HG02642 (cell line): ENCODE data around the gene CLOCK.

ENCODE experiments used
- ATAC-seq: cut with Tn5 transposase; IDR thresholded peaks from one replicate; pipeline ENCODE4 v1.9.1; 2021; ENCODE audit warnings: mild to moderate bottlenecking; ENCODE audit not compliant: unreplicated experiment, poor library complexity

Gene CLOCK

GRCh38 chr4:55431710-55432336, 114.9 kb downstream of the CLOCK start:
- no peak for ATAC-seq

GRCh38 chr4:55424791-55425190, 121.9 kb downstream of the CLOCK start:
- no peak for ATAC-seq

GRCh38 chr4:55416176-55416575, 130.5 kb downstream of the CLOCK start:
- ATAC-seq, result no peak

- no peak for ATAC-seq
Observed at GRCh38 chr4:55411621-55412020, 135.1 kb downstream of the CLOCK start.

- no peak for ATAC-seq
Observed at GRCh38 chr4:55410431-55410830, 136.3 kb downstream of the CLOCK start.

- ATAC-seq, result peak; percentile 76
Observed at GRCh38 chr4:55409468-55410171, 137.1 kb downstream of the CLOCK start.

GRCh38 chr4:55407764-55408163, 138.9 kb downstream of the CLOCK start:
- ATAC-seq, result no peak

GRCh38 chr4:55407119-55407518, 139.6 kb downstream of the CLOCK start:
- no peak for ATAC-seq

- ATAC-seq, result no peak
Observed at GRCh38 chr4:55406545-55406944, 140.2 kb downstream of the CLOCK start.

- ATAC-seq, result no peak
Observed at GRCh38 chr4:55405073-55405472, 141.6 kb downstream of the CLOCK start.

GRCh38 chr4:55399581-55399980, 147.1 kb downstream of the CLOCK start:
- ATAC-seq, result no peak

- no peak for ATAC-seq
Observed at GRCh38 chr4:55398966-55399365, 147.7 kb downstream of the CLOCK start.

GRCh38 chr4:55398461-55398860, 148.2 kb downstream of the CLOCK start:
- ATAC-seq, result no peak

GRCh38 chr4:55397520-55398321, 149.0 kb downstream of the CLOCK start:
- no peak for ATAC-seq

- ATAC-seq, result no peak
Observed at GRCh38 chr4:55397126-55397436, 149.6 kb downstream of the CLOCK start.

GRCh38 chr4:55396308-55397125, 150.2 kb downstream of the CLOCK start:
- ATAC-seq, result peak; percentile 34

GRCh38 chr4:55395529-55396307, 151.0 kb downstream of the CLOCK start, which contains the start of gene TMEM165:
TSS of gene TMEM165 (plus strand) at chr4:55395957. CDS start at chr4:55396190, 233 bp downstream.
- peak; percentile 97 for ATAC-seq

- no peak for ATAC-seq
Observed at GRCh38 chr4:55395218-55395528, 151.5 kb downstream of the CLOCK start.

- ATAC-seq, result no peak
Observed at GRCh38 chr4:55393461-55394320, 153.0 kb downstream of the CLOCK start.
